GM21423 (cell line): ENCODE results near the gene RBM44.

Experiments
- ATAC-seq: cut with Tn5 transposase; IDR thresholded peaks from one replicate; pipeline ENCODE4 v1.9.1; 2021; ENCODE audit warnings: mild to moderate bottlenecking, moderate library complexity; ENCODE audit not compliant: unreplicated experiment

RBM44 gene

DNA sequence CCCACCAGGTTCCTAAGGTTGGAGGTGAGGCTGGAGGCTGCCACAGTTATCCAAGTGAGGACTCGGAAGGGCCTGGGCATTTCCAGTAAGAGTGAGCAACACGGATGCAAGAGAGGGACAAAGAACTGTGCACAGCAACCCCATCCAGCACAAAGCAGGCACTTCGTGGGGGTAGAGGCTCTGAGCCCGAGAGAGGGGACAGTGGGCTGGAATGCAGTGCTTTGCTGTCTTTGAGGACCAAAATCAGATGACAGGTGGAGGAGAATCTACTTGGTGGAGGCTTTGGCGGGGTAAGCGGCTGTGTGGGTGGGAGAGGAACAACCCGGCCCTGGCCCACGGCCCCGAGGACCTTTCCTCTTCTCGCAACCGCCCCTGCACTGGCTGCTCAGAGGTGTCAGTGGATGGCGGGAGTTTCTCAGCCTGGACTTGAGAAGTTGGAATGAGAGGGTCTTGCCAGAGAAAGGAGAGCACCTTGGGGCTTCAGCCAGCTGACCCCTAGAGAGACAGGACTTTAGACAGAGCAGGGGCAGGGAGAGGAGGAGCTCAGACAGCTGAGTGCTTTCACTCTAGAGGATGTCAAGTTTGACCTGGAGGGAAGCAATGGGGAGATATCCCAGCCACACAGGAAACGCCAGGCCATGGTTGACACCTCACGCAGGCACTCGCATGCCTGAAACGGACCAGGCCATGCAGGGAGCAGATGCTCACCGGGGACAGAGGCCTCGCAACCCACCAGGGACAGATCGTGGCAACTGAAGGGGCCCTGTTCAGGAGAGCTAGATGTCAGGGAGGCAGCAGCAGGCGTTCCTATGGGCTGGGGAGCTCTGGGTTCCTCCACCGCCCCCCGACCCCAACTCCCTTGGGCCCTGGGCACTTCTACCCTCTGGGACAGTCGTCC is 72.4 kb downstream of the RBM44 start:
- no peak for ATAC-seq

DNA sequence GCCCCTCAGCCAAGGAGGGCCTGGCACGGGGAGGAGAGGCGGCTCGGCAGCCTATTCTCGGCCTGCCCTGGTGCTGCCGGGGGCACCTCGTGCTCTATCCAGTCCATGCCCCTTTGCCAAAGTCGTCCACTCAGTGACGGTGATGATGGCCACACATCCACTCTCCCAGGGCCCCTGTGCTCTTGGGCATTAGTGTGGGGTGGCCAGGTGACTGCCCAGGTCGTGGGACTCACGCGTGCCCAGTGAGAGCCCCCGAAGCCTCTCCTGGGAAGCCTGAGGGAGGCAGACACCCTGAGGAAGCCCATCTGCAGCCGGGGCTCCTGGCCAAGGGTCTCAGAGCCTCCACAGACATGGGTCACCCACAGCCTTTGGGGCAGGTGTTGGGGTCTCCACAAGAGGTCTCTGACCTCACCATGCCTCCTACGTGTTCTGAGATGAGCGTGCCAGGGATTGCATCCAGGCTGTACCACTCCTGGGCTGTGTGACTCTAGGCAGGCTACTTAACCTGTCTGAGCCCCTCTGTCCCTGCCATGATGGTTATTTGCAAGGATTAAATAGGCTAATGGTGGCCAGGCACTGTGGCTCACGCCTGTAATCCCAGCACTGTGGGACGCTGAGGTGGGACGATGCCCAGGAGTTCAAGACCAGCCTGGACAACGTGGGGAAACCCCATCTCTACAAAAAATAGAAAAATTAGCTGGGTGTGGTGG is 73.8 kb downstream of the RBM44 start:
- ATAC-seq = no peak

GRCh38 chr2:237873421-237873831 is 74.8 kb downstream of the RBM44 start:
- no peak for ATAC-seq

DNA sequence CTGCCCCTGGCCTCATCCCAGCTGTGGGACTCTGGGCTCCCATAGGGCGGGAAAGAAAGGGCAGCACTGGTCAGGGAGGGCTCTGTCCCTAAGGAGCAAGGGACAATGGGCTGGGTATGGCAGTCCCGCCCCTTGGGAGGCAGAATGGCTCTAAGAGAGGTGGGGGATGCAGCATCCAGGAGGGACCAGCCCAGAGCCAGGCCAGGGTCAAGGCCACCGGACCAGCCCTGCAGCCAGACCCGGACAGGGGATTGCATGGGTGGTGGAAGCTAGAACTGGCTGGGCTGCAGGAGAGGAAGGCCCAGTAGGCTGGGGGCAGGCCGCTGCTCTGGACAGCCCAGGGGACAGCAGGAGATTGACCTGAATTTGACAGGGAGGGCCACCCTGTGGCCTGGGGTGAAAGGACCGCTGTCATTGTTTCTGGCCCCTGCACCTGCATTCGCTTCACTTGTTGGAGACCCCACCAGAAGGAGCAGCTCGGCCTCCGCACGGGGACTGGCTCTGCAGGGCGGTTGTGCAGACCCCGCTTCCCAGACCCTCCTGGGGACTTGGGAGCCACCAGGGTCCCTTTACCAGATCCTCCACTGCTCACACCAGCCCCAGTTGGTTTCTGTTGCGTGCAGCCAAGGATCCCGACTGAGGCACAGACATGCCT is 75.4 kb downstream of the RBM44 start:
- ATAC-seq = no peak

DNA sequence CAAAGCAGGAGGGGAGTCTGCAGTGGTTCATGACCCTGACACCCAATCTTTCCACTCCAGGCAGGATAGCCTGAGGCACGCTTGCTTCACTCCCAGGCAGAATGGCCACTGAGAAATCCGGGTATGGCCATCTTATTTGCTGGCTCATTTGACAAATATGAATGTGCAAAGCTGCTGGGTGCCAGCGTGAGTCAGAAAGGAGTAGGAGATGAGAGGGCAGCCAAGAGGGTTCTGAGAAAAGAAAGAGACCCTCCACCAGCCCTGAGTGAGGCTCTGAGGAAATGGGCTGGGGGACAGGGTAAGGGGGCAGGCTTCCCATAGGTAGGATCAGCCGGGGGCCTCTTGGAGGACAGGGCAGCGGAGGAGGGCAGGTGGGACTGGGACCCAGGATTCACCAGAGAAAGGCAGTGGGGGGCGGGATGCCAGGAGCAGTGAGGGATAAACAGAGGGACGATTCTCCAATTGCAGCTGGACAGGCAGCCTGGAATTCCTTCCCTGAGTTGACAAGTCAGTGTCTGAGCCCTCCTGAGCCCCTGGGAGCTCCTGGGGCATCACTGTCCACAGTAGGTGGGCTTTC is 76.1 kb downstream of the RBM44 start:
- ATAC-seq = no peak

DNA sequence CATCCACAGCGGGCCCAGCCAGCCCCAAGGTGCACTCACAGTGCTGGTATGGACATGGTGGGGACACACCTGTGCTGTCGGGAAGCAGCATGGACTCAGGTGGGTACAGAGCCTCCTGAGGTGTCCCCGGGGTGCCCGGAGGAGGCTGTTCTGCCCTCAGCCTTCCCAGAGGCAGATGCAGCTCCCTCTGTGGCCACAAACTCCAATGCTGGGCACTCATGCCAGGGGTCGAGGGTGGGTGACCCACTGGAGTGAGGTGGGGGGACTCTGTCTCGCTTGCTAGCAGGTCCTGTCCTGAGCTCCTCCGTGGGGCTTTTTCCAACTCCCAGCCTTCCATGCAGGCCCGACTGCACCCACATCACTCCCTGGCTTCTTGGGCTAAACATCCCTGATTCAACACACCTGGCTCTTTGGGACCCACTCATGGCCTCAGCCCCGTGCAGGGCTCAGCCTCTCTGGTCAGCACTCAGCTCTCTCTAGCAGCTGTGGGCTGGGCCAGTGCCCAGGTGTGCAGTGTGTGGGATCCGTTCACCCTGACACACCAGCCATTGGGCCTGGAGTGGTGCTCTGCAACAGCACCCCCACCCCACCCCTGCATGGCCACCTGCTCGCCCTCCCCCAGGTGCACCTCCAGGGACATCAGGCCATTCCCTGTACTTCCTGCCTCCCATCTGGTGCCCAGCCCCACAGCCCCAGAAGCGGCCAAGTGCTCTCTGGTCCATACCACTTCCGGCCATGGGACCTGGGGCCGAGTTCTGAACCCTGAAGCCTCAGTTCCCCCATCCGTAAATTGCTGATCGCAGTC is 76.9 kb downstream of the RBM44 start:
- no peak for ATAC-seq

GRCh38 chr2:237876061-237876526 is 77.5 kb downstream of the RBM44 start:
- ATAC-seq = no peak

GRCh38 chr2:237876532-237876931 is 78.0 kb downstream of the RBM44 start:
- ATAC-seq = no peak

- ATAC-seq = no peak
Measured at GRCh38 chr2:237876951-237877491, 78.4 kb downstream of the RBM44 start.

DNA sequence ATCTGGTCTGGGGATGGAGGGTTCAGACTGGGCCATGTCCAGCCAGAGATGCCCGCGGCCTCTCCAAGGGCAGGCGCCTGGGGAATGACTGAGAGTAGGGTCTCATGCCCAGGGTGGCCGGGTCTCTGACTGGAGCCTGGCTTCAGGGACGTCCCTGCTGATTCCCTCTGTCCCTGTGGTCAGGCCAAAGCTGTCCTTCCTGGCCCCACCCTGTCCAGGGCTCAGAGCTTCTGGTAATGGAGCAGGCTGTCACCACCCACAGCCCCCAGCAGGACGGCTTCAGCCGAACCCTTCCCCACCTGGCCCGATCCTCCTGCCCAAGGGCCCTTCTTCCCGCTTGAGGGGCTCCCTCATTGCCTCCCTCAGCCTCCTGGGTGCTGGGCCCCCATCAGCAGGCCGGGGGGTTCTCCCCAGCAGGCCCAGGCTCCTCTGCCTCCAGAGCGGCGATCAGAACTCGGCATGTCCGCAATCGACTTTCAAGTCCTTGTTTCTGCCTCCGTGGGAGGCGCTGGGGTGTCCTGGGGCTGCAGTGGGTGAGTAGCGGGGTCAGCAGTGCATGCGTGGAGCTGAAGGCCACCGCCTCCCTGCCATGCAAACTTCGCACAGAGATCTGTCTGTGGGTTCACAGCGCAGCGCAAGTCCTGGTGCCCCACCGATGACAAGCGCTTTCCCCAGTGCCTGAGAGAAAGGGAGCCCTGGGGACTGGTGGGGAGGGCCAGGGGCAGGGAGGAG is 79.2 kb downstream of the RBM44 start:
- no peak for ATAC-seq

- no peak for ATAC-seq
Measured at GRCh38 chr2:237878321-237879057, 79.9 kb downstream of the RBM44 start.

DNA sequence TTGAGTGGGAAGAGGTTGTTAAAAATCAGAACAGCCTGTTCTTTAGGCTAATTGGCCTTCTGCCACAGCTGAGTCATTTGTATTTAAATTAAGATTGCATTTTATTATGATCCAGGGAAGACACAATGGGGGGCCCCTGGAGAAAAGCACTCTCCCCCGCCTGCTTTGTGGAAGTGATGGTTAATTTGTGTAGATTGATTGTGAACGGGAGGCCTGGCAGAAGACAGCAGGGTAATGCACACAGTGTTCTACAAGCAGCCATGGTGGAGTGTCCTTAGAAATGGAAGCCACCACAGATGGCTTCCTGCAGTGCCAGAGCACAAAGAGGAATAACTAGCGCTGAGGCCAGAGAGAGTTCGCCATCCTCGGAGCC is 80.5 kb downstream of the RBM44 start:
- no peak for ATAC-seq

- no peak for ATAC-seq
Measured at GRCh38 chr2:237879991-237880560, 81.5 kb downstream of the RBM44 start.

DNA sequence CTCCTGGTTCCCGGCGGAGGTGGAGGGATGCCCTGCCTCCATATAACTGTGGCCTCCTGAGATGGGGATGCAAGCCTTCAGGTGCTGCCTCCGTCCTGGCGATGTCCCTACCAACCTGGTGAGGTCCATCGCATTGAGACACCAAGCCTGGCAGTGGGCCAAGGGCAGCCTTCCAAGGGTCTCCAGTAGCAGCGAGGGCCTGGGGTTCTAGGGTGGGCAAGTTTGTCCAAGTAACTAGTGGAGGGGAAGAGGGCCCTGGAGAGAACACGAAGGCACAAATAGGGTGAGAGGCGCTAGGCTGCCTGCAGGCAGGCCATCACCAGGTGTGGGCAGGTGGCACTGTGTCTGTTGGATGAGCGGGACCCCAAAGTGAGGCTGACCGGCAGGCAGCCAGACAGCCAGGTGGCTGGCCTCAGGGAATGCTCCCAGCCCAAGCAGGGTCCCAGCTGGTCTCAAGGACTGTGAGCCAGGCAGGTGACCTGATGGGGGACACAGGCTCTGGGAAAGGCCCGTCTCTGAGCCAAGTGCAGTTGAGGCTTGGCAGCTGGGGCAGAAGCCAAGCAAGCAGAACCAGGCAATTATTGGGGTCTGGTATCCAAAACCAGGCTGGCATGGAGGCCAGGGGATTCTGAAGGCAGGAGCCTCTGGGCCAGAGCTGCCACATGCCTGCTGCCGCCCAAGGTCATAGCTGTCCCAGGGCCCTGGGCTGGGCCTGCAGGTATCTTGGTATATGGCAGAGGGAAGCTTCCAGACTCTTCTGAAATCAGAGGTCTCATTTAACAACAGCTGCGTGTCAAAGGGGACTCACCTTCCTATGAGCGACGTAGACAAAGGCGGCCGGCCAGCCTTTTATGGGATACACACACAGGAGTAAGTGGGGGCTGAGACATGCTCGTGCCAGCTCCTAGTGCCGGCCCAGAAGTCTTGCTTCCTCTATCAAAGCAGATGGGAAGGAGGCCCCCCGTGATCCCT is 84.2 kb downstream of the RBM44 start:
- ATAC-seq = no peak

GRCh38 chr2:237883951-237884446 is 85.4 kb downstream of the RBM44 start:
- ATAC-seq = no peak

GRCh38 chr2:237884681-237885080 is 86.1 kb downstream of the RBM44 start:
- ATAC-seq = no peak
